DOHH2 (cell line): ENCODE results near the gene ACAD8.

ENCODE experiments used
- H3F3A ChIP-seq: fragments of 200-600 bp; sonication (generic), shearing (Covaris generic); 2 replicates; pipeline ENCODE4 v1.6.0; 2016; ENCODE audit warnings: antibody characterized with exemption, mild to moderate bottlenecking; ENCODE audit not compliant: control insufficient read depth, insufficient read depth
- H3K27ac ChIP-seq: fragments of 200-600 bp; sonication (generic); 2 replicates; pipeline ENCODE4 v1.5.1; 2014; ENCODE audit warnings: low read depth, mild to moderate bottlenecking, low read length, moderate library complexity
- H3K27me3 ChIP-seq: fragments of 200-600 bp; sonication (generic); 2 replicates; pipeline ENCODE4 v1.6.1; 2014; ENCODE audit warnings: mild to moderate bottlenecking, low read length, mixed read lengths; ENCODE audit not compliant: control insufficient read depth
- H3K36me3 ChIP-seq: fragments of 200-600 bp; sonication (generic); 2 replicates; pipeline ENCODE4 v1.6.1; 2014; ENCODE audit warnings: mild to moderate bottlenecking, low read length, moderate library complexity, mixed read lengths; ENCODE audit not compliant: control insufficient read depth
- H3K4me1 ChIP-seq: fragments of 200-600 bp; sonication (generic); 2 replicates; pipeline ENCODE4 v1.6.1; 2014; ENCODE audit warnings: mild to moderate bottlenecking, low read length, mixed read lengths; ENCODE audit not compliant: control insufficient read depth
- H3K4me2 ChIP-seq: fragments of 200-600 bp; sonication (generic); 2 replicates; pipeline ENCODE4 v1.6.0; 2014; ENCODE audit warnings: mild to moderate bottlenecking, low read length, moderate library complexity
- H3K4me3 ChIP-seq: fragments of 200-600 bp; sonication (generic); 2 replicates; pipeline ENCODE4 v1.5.1; 2014; ENCODE audit warnings: mild to moderate bottlenecking, low read length, mixed read lengths
- H3K79me2 ChIP-seq: fragments of 200-600 bp; sonication (generic); 2 replicates; pipeline ENCODE4 v1.6.1; 2014; ENCODE audit warnings: mild to moderate bottlenecking, low read length, mixed read lengths; ENCODE audit not compliant: control insufficient read depth
- H3K9me2 ChIP-seq: fragments of 200-600 bp; sonication (generic); replicated peaks from 2 replicates; pipeline ENCODE4 v1.6.1; 2014; ENCODE audit warnings: mild to moderate bottlenecking, low read length, mixed read lengths; ENCODE audit not compliant: control insufficient read depth
- H3K9me3 ChIP-seq: fragments of 200-600 bp; sonication (generic); 2 replicates; pipeline ENCODE4 v1.6.1; 2014; ENCODE audit warnings: antibody characterized with exemption, low read length, mixed read lengths; ENCODE audit not compliant: control insufficient read depth, insufficient read depth
- H4K20me1 ChIP-seq: fragments of 200-600 bp; sonication (generic); 2 replicates; pipeline ENCODE4 v1.6.0; 2014; ENCODE audit warnings: low read depth, mild to moderate bottlenecking, antibody characterized with exemption, low read length, moderate library complexity; ENCODE audit not compliant: control insufficient read depth, insufficient read depth
- EZH2phosphoT487 ChIP-seq: fragments of 200-600 bp; sonication (generic); IDR thresholded peaks from 2 replicates; pipeline ENCODE4 v1.6.1; 2017; ENCODE audit warnings: borderline replicate concordance, mild to moderate bottlenecking, antibody characterized with exemption, low read length, moderate library complexity, mixed read lengths
- TF ChIP-seq, protein P1 (sequence below): fragments of 200-600 bp; sonication (generic); IDR thresholded peaks from one replicate; pipeline ENCODE4 v1.5.1; 2014; ENCODE audit warnings: antibody characterized with exemption, mild to moderate bottlenecking, low read depth, low read length; ENCODE audit not compliant: poor library complexity, severe bottlenecking

Gene ACAD8

DNA sequence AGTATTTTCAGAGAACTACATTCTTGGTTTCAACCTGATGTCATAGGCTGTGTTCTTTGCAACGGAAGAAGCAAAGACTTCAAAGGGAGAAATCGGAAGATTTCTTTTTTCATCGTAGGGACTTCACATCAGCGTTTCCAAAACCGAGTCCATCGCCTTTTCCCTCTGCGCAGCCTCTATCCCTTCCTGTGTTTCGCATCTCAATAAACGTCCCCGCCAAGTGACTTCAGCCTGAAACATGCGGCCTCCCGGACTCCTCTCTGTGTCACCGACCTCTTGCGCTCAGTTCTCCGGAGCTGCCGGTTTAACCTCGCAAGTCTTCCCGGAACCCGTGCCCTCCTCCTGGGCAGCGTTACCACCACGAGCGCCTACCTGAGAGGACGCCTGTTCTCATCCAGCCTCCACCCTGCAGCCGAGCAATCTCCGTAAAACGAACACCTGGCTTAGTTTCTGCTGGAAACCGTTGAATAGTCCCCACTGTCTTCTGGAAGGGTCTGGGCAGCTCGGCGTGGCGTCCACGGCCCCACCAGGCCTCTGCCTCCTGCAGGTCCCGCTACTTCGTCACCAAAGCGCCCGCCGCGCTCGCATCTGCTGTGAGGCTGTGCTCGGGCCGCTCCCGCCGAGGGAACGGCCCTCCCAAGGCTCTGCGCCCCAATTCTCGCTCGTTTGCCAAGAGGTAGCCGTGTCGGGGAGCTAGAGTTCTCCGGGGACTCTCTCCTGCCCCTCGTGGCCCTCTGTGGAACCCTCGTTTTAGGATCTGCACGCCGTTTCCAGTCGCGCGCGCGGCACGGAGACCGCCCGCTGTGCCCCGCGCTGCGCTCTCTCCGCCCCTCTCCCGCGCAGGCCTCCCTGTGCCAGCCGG is 22.4 kb downstream of the ACAD8 start, which contains the start of gene GLB1L3:
TSS of gene GLB1L3 (plus strand) at position 846 of the 862 bp plus-strand sequence. CDS start 362 bp downstream, outside the sequence.
- no peaks in the 10 kb centered on the region for H3K79me2 ChIP-seq
- H3F3A ChIP-seq = no peaks in the 10 kb centered on the region
- H3K27me3 ChIP-seq = peaks cover 47% of the 10 kb centered on the region
- no peak within 1 kb of the TSS for H3K4me2 ChIP-seq
- H3K4me1 ChIP-seq = no peaks in the 10 kb centered on the region
- no peak within 1 kb of the TSS for H3K27ac ChIP-seq
- H4K20me1 ChIP-seq = no peaks in the 10 kb centered on the region
- no peaks in the 10 kb centered on the region for H3K9me3 ChIP-seq
- no peak within 1 kb of the TSS for H3K4me3 ChIP-seq
- no peaks in the 10 kb centered on the region for H3K36me3 ChIP-seq
- TF ChIP-seq, protein P1, sequence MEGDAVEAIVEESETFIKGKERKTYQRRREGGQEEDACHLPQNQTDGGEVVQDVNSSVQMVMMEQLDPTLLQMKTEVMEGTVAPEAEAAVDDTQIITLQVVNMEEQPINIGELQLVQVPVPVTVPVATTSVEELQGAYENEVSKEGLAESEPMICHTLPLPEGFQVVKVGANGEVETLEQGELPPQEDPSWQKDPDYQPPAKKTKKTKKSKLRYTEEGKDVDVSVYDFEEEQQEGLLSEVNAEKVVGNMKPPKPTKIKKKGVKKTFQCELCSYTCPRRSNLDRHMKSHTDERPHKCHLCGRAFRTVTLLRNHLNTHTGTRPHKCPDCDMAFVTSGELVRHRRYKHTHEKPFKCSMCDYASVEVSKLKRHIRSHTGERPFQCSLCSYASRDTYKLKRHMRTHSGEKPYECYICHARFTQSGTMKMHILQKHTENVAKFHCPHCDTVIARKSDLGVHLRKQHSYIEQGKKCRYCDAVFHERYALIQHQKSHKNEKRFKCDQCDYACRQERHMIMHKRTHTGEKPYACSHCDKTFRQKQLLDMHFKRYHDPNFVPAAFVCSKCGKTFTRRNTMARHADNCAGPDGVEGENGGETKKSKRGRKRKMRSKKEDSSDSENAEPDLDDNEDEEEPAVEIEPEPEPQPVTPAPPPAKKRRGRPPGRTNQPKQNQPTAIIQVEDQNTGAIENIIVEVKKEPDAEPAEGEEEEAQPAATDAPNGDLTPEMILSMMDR = no peak
- no peak for TF ChIP-seq EZH2phosphoT487
- H3K9me2 ChIP-seq = no peaks in the 10 kb centered on the region

DNA sequence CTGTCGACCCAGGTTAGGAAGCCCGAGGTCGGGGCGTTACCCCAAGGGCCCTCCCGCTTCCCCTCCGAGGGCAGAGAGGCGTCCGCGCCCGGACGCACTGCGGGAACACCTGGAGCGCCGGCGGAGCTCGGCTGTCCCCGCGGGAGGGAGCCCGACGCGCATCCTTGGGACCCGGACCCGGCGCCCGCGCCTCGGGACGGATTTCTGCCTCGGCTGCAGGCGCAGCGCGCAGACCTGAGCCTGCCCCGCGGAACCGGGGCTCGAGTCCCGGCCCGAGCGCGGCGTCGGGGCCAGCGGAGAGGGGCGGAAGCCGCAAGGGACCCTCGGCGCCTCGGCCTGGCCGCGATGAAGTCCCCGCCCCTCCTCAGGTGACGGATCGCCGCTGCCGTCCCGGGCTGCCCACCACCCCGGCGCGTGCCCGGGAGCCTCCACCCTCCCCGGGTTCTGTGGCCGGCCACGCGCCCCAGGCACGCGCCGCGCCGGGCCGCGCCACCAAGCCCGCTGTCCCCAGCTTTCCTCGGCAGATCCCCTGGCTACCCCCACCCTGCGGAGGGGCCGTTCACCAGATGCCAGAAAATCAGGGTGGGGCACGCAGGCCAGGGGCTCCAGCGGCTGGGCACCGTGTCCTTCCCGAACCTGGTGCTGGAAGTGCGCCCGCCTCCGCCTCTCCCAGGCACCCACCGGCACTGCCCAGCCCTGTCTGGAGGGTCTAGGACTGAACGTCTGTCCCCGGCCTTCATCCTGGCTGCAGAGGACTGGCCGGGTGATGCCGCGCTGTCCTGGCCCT is 23.2 kb downstream of the ACAD8 start:
- no peaks in the 10 kb centered on the region for H4K20me1 ChIP-seq
- no peak overlapping the region for H3K27ac ChIP-seq
- peaks cover 48% of the 10 kb centered on the region for H3K27me3 ChIP-seq
- H3K9me3 ChIP-seq = no peaks in the 10 kb centered on the region
- H3K36me3 ChIP-seq = no peaks in the 10 kb centered on the region
- TF ChIP-seq EZH2phosphoT487 = no peak
- TF ChIP-seq, protein P1 = no peak
- no peaks in the 10 kb centered on the region for H3K9me2 ChIP-seq
- H3K4me3 ChIP-seq = no peak overlapping the region
- no peaks in the 10 kb centered on the region for H3F3A ChIP-seq
- no peaks in the 10 kb centered on the region for H3K4me1 ChIP-seq
- no peak overlapping the region for H3K4me2 ChIP-seq
- H3K79me2 ChIP-seq = no peaks in the 10 kb centered on the region

DNA sequence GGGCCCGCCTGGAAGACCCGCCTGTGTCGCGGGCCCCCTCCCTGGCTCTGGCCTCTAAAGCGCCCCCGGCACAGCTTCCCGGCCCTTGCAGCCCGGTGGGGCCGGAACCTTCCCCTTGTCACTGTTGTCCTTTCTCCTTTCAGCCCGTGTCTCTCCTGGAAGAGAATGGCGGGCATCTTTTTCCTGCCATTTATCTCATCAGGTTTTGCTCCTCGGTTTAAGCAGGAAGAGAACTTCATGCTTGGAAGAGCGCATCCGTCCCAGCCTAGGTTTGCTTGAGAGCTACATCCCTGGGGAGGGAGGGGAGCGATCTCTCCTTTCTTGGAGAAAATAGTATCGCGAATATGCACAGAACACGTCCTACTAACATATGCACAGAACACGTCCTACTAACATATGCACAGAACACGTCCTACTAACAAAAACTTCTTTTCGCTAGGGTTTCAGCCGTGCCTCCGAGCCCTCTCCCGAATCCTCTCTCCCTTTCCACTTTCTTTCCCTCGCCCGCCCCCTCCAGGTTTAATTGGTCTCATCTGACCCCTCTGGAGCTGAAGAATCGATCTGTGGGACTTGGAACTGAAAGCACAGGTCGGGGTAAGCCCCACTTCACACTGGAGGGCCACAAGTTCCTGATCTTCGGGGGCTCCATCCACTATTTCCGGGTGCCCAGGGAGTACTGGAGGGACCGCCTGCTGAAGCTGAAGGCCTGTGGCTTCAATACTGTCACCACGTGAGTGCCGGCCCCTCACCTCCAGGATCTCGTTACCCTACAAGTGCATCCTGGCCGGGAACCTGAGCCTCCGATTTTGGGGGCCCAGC is 24.0 kb downstream of the ACAD8 start:
- TF ChIP-seq, protein P1 = no peak
- Histone ChIP-seq H4K20me1 (no peaks in the 10 kb centered on the region), H3K9me3 (no peaks in the 10 kb centered on the region), H3F3A (no peaks in the 10 kb centered on the region), H3K27ac (no peak overlapping the region), H3K4me3 (no peak overlapping the region), H3K4me1 (no peaks in the 10 kb centered on the region), H3K4me2 (no peak overlapping the region), H3K27me3 (peaks cover 48% of the 10 kb centered on the region), H3K79me2 (no peaks in the 10 kb centered on the region), H3K9me2 (no peaks in the 10 kb centered on the region), H3K36me3 (no peaks in the 10 kb centered on the region)
